ENCODE data around the gene IARS2.
"Not testable (repeated sequence)": the region's sequence is repeated elsewhere in the genome, so short reads cannot be mapped to it uniquely, and the experiment has no call there.

The IARS2 gene

GRCh38 chr1:220094016-220094911 is at the start of gene IARS2:
IARS2 (plus strand) TSS chr1:220094132; CDS start chr1:220094217, 85 bp downstream.
- peak; percentile 70 to 87 for DNase-seq

- no peak for DNase-seq
Measured at GRCh38 chr1:220044678-220045355, 49.1 kb upstream of the IARS2 start.

- peak in 1 of 2 experiments; percentile 15 for DNase-seq
Measured at GRCh38 chr1:220045356-220046051, 48.4 kb upstream of the IARS2 start.

GRCh38 chr1:220046052-220046930 is 47.6 kb upstream of the IARS2 start, which contains the start of gene EPRS1:
EPRS1 (minus strand) TSS chr1:220046505; CDS start chr1:220046388, 117 bp downstream.
- DNase-seq = peak; percentile 96

GRCh38 chr1:220056374-220056773 is 37.6 kb upstream of the IARS2 start:
- no peak for DNase-seq

- no peak for DNase-seq
Measured at GRCh38 chr1:220060876-220061275, 33.1 kb upstream of the IARS2 start.

GRCh38 chr1:220062629-220063028 is 31.3 kb upstream of the IARS2 start:
- DNase-seq = no peak

GRCh38 chr1:220067269-220068204 is 26.4 kb upstream of the IARS2 start:
- no peak for DNase-seq

- DNase-seq = no peak
Measured at GRCh38 chr1:220076861-220077762, 16.8 kb upstream of the IARS2 start.

GRCh38 chr1:220077887-220078286 is 16.0 kb upstream of the IARS2 start:
- DNase-seq = no peak

- DNase-seq = no peak
Measured at GRCh38 chr1:220084460-220084859, 9.5 kb upstream of the IARS2 start.

GRCh38 chr1:220086261-220086686 is 7.7 kb upstream of the IARS2 start:
- DNase-seq = not testable (repeated sequence)

GRCh38 chr1:220089650-220090556 is 4.0 kb upstream of the IARS2 start, which contains the start of gene BPNT1:
BPNT1 (minus strand) TSS chr1:220089788; CDS start chr1:220079846, 9,942 bp downstream.
- peak; percentile 94 to 95 for DNase-seq

GRCh38 chr1:220092694-220093093 is 1.2 kb upstream of the IARS2 start:
- DNase-seq = no peak

- DNase-seq = no peak
Measured at GRCh38 chr1:220093361-220094015, 444 bp upstream of the IARS2 start.

GRCh38 chr1:220099826-220100225 is 5.9 kb downstream of the IARS2 start:
- no peak for DNase-seq

GRCh38 chr1:220110473-220110872 is 16.5 kb downstream of the IARS2 start:
- not testable (repeated sequence) for DNase-seq

- DNase-seq = not testable (repeated sequence)
Measured at GRCh38 chr1:220112600-220112999, 18.7 kb downstream of the IARS2 start.
